NT2/D1 (cell line): ENCODE data around the gene BATF.

Experiments
- SUZ12 ChIP-seq: IDR thresholded peaks from 2 replicates; pipeline ENCODE4 v1.6.1; 2011; ENCODE audit not compliant: insufficient read length, insufficient read depth; ENCODE audit errors: extremely low read depth
- YY1 ChIP-seq: IDR thresholded peaks from 2 replicates; pipeline ENCODE4 v1.6.1; 2011; ENCODE audit not compliant: insufficient read length, insufficient read depth
- ZNF274 ChIP-seq: IDR thresholded peaks from 2 replicates; pipeline ENCODE4 v1.6.1; 2011; ENCODE audit warnings: mild to moderate bottlenecking, low read depth, low read length

DNA sequence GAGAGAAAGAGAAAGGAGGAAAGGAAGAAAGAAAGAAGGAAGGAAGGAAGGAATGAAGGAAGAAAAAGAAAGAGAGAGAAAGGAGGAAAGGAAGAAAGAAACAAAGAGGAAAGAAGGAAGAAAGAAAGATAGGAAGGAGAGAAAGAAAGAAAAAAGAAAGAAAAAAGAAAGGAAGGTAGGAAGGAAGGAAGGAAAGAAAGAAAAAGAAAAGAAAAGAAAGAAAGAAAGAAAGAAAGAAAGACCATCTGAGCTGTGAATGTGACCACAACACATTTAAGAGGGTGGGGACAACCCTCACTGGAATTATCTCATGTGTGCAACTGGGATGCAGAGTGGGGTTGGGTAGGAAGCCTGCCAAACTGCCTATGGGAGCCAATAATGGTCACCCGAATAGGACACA lies 36.0 kb upstream of the BATF start:
- TF ChIP-seq YY1: no peak
- TF ChIP-seq SUZ12: no peak
- TF ChIP-seq ZNF274: no peak
